Left forelimb (tissue), 1 donor: ENCODE data around the gene TBC1D22B.

Experiments used
- DNase-seq: peaks from one replicate; pipeline ENCODE4 v3.0.0-alpha.2; 2018; ENCODE audit warnings: low spot score

The TBC1D22B gene

GRCh38 chr6:37357288-37357687 is 99.7 kb downstream of the TBC1D22B start:
- DNase-seq = no peak

GRCh38 chr6:37357860-37358259 is 100.3 kb downstream of the TBC1D22B start:
- DNase-seq = no peak

GRCh38 chr6:37359039-37359438 is 101.5 kb downstream of the TBC1D22B start:
- DNase-seq = no peak

- DNase-seq = no peak
These were observed 104.7 kb downstream of the TBC1D22B start for GRCh38 chr6:37362101-37362828.

- no peak for DNase-seq
These were observed 108.2 kb downstream of the TBC1D22B start for GRCh38 chr6:37365791-37366190.

GRCh38 chr6:37366910-37367309 is 109.3 kb downstream of the TBC1D22B start:
- DNase-seq = no peak

- no peak for DNase-seq
These were observed 111.4 kb downstream of the TBC1D22B start for GRCh38 chr6:37368961-37369320.

- no peak for DNase-seq
These were observed 112.0 kb downstream of the TBC1D22B start for GRCh38 chr6:37369321-37370201.

- DNase-seq = no peak
These were observed 113.8 kb downstream of the TBC1D22B start for GRCh38 chr6:37371154-37372083.

GRCh38 chr6:37372116-37372515 is 114.5 kb downstream of the TBC1D22B start:
- no peak for DNase-seq

- DNase-seq = no peak
These were observed 116.4 kb downstream of the TBC1D22B start for GRCh38 chr6:37373822-37374471.

- DNase-seq = no peak
These were observed 117.8 kb downstream of the TBC1D22B start for GRCh38 chr6:37375376-37375775.

GRCh38 chr6:37376078-37376743 is 118.6 kb downstream of the TBC1D22B start:
- DNase-seq = no peak

GRCh38 chr6:37381579-37381978 is 124.0 kb downstream of the TBC1D22B start:
- DNase-seq = no peak
